B cell (primary cell): ENCODE measurements around the gene FTCD. TPM values are rescaled to one million over a fixed set of nuclear protein-coding genes. Genes with fewer than 3 reads are reported as not detected.
"Not testable (repeated sequence)": the region's sequence is repeated elsewhere in the genome, so short reads cannot be mapped to it uniquely, and the experiment has no call there.

Source experiments
- ATAC-seq: fragments of 200-7000 bp; cut with Tn5 transposase; one replicate; pipeline ENCODE4 v1.10.0; 2021; ENCODE audit warnings: low read depth, mild to moderate bottlenecking, moderate number of reproducible peaks, moderate library complexity
- CTCF ChIA-PET: fragments of 350-600 bp; sonication (Branson Sonifier 250); formaldehyde crosslinking; loops from one replicate; lab custom pipeline; 2021; ENCODE audit warnings: antibody characterized with exemption, inconsistent platforms; lab: Charles Lee
- POLR2A ChIA-PET: fragments of 350-600 bp; sonication (Branson Sonifier 250); formaldehyde crosslinking; loops from one replicate; lab custom pipeline; 2021; ENCODE audit warnings: antibody characterized with exemption; lab: Charles Lee
- DNase-seq: peaks from one replicate; pipeline ENCODE4 v3.0.0; 2013
- H2AFZ ChIP-seq: 2 replicates; pipeline ENCODE4 v1.6.1; 2012; ENCODE audit warnings: mild to moderate bottlenecking, low read depth, low read length; ENCODE audit not compliant: insufficient read depth, poor library complexity, severe bottlenecking
- H3K27ac ChIP-seq, 2 donors: 1 replicate in 1 of 2; 2 replicates in 1 of 2; pipeline ENCODE4 v1.5.1; 2012 to 2013; ENCODE audit warnings: low read length in 2 of 2, mild to moderate bottlenecking in 2 of 2, moderate library complexity in 1 of 2
- H3K27me3 ChIP-seq, 4 experiments: fragments of 200-600 bp in 1 of 4; sonication (generic) in 1 of 4; replicated peaks in 1 of 4; 1 replicate in 2 of 4; 2 replicates in 2 of 4; pipeline versions ENCODE4 v1.6.1 to v1.7.0; 2013 to 2016; ENCODE audit warnings: low read length in 3 of 4, mild to moderate bottlenecking in 2 of 4, mixed read lengths in 1 of 4, moderate library complexity in 1 of 4; ENCODE audit not compliant: insufficient read depth in 4 of 4, control insufficient read depth in 3 of 4; ENCODE audit errors: control extremely low read depth in 1 of 4
- H3K36me3 ChIP-seq, 2 experiments: replicated peaks in 1 of 2; 1 replicate in 1 of 2; 2 replicates in 1 of 2; pipeline versions ENCODE4 v1.6.1 to v1.7.1; 2013; ENCODE audit warnings: low read length in 1 of 2; ENCODE audit not compliant: insufficient read depth in 2 of 2, control insufficient read depth in 1 of 2; ENCODE audit errors: control extremely low read depth in 1 of 2, extremely low read depth in 1 of 2
- H3K4me1 ChIP-seq, 2 donors: fragments of 200-600 bp in 1 of 2; sonication (generic) in 1 of 2; 1 replicate in 1 of 2; 2 replicates in 1 of 2; pipeline versions ENCODE4 v1.5.1 to v1.6.1; 2013 to 2017; ENCODE audit warnings: low read length in 2 of 2; ENCODE audit not compliant: control insufficient read depth in 2 of 2, insufficient read depth in 2 of 2
- H3K4me2 ChIP-seq: replicated peaks from 2 replicates; pipeline ENCODE3; 2012; ENCODE audit warnings: mild to moderate bottlenecking, low read depth, low read length; ENCODE audit not compliant: poor library complexity, severe bottlenecking
- H3K4me3 ChIP-seq, 5 experiments: fragments of 200-600 bp in 1 of 5; sonication (generic) in 1 of 5; 1 replicate in 3 of 5; 2 replicates in 2 of 5; pipeline versions ENCODE4 v1.5.1 to v1.7.0; 2011 to 2016; ENCODE audit warnings: low read length in 4 of 5, mild to moderate bottlenecking in 4 of 5, low read depth in 2 of 5, control low read depth in 1 of 5, moderate library complexity in 1 of 5; ENCODE audit not compliant: insufficient read depth in 1 of 5; ENCODE audit errors: control extremely low read depth in 1 of 5, extremely low read depth in 1 of 5
- H3K79me2 ChIP-seq: fragments of 200-600 bp; sonication (generic); one replicate; pipeline ENCODE4 v1.6.0; 2016; ENCODE audit warnings: low read length; ENCODE audit not compliant: control insufficient read depth, insufficient read depth
- H3K9ac ChIP-seq: fragments of 200-600 bp; sonication (generic); 2 replicates; pipeline ENCODE4 v1.6.1; 2017; ENCODE audit warnings: mild to moderate bottlenecking, low read length, moderate library complexity
- H3K9me3 ChIP-seq, 3 donors: one replicate each; pipeline versions ENCODE4 v1.6.1 to v1.7.1; 2013; ENCODE audit warnings: low read length in 2 of 3; ENCODE audit not compliant: control insufficient read depth in 2 of 3, insufficient read depth in 1 of 3; ENCODE audit errors: control extremely low read depth in 1 of 3
- H4K20me1 ChIP-seq: 2 replicates; pipeline ENCODE4 v1.6.0; 2012; ENCODE audit warnings: mild to moderate bottlenecking, low read length; ENCODE audit not compliant: insufficient read depth, control insufficient read depth, poor library complexity, severe bottlenecking
- H3K27ac Mint-ChIP-seq: one replicate; pipeline ENCODE4 v1.8.0; 2021; ENCODE audit warnings: mixed read lengths
- H3K27me3 Mint-ChIP-seq: one replicate; pipeline ENCODE4 v1.8.0; 2021; ENCODE audit warnings: mixed read lengths
- H3K4me1 Mint-ChIP-seq: one replicate; pipeline ENCODE4 v1.8.0; 2021; ENCODE audit warnings: mixed read lengths
- H3K4me3 Mint-ChIP-seq: one replicate; pipeline ENCODE4 v1.8.0; 2021; ENCODE audit warnings: mixed read lengths
- H3K9me3 Mint-ChIP-seq: one replicate; pipeline ENCODE4 v1.8.0; 2022; ENCODE audit warnings: mixed read lengths; ENCODE audit not compliant: insufficient read depth
- CTCF ChIP-seq: fragments of 200-600 bp; IDR thresholded peaks from one replicate; pipeline ENCODE4 v1.8.0; 2022; ENCODE audit warnings: antibody characterized with exemption, mild to moderate bottlenecking
- EZH2 ChIP-seq: IDR thresholded peaks from 2 replicates; pipeline ENCODE4 v1.6.1; 2012; ENCODE audit warnings: borderline replicate concordance, low read depth, mild to moderate bottlenecking, moderate library complexity, low read length; ENCODE audit not compliant: insufficient read depth, poor library complexity, severe bottlenecking
- WGBS: methylation state at CpG from one replicate; pipeline ENCODE4 v1.1.5; 2013; ENCODE audit warnings: missing lambda C conversion rate; ENCODE audit not compliant: insufficient coverage; 5-methylcytosine and 5-hydroxymethylcytosine counted together
- intact Hi-C: fragments of 100-400 bp; cut with micrococcal nuclease; formaldehyde crosslinking; loops from one replicate; pipeline ENCODE4 v1.10.0; 2022
- polyA plus RNA-seq: library from polyadenylated mRNA; depleted of rRNA; stranded (reverse); fragments of >200 nt; gene quantifications from 2 replicates; pipeline ENCODE4 v1.2.3, GENCODE V29; 2012
- total RNA-seq, 2 donors: library from RNA; stranded (reverse); fragments of 120-200 nt in 1 of 2; gene quantifications; 1 replicate in 1 of 2; 2 replicates in 1 of 2; pipeline versions ENCODE4 v1.2.3 to v1.2.4, GENCODE V29; 2013 to 2022

FTCD gene
- total and polyA plus RNA-seq, 2 donors (not counting 1 experiment from before 2014, with no cell fraction given), result 0.22 to 0.39 TPM

- WGBS, result 86% methylated on average over 18 of the region's 19 CpGs
- ATAC-seq (no peak), DNase-seq (no peak)
- no peak overlapping the region for H3K9ac ChIP-seq
- intact Hi-C loops, result no loop called here
- peaks cover 0 to under 1% (median 0%) of the 10 kb centered on the region in 4 experiments for H3K27me3 ChIP-seq
- Mint-ChIP-seq H3K4me1 (no peaks in the 10 kb centered on the region), H3K9me3 (peaks cover 5% of the 10 kb centered on the region), H3K4me3 (no peak overlapping the region), H3K27ac (no peak overlapping the region), H3K27me3 (peaks cover 3% of the 10 kb centered on the region)
- no peak overlapping the region for H3K4me2 ChIP-seq
- TF ChIP-seq CTCF (no peak), EZH2 (no peak)
- POLR2A ChIA-PET, result no interaction called here
- H3K79me2 ChIP-seq, result no peaks in the 10 kb centered on the region
- CTCF ChIA-PET, result no interaction called here
- no peak overlapping the region for H3K27ac ChIP-seq
- no peaks in the 10 kb centered on the region for H4K20me1 ChIP-seq
- H3K4me3 ChIP-seq, result no peak overlapping the region
- H2AFZ ChIP-seq, result no peak overlapping the region
- no peaks in the 10 kb centered on the region for H3K4me1 ChIP-seq
- H3K36me3 ChIP-seq, result no peaks in the 10 kb centered on the region
- peaks cover 0 to 31% (median 6%) of the 10 kb centered on the region in 3 donors for H3K9me3 ChIP-seq
Measured at GRCh38 chr21:46109313-46110221, 45.8 kb downstream of the FTCD start.

- Histone ChIP-seq H3K79me2 (no peaks in the 10 kb centered on the region), H3K4me1 (no peaks in the 10 kb centered on the region), H3K9ac (no peak overlapping the region), H3K27ac (no peak overlapping the region), H3K4me3 (no peak overlapping the region), H3K9me3 (peaks cover 2 to 31% (median 6%) of the 10 kb centered on the region in 3 donors), H3K27me3 (peaks cover 0 to 5% (median under 1%) of the 10 kb centered on the region in 4 experiments), H2AFZ (no peak overlapping the region), H3K4me2 (no peak overlapping the region), H4K20me1 (no peaks in the 10 kb centered on the region), H3K36me3 (no peaks in the 10 kb centered on the region)
- no peak for TF ChIP-seq CTCF
- no peak for TF ChIP-seq EZH2
- no peak overlapping the region for H3K4me3 Mint-ChIP-seq
- H3K27ac Mint-ChIP-seq, result no peak overlapping the region
- CTCF ChIA-PET, result no interaction called here
- intact Hi-C loops, result no loop called here
- ATAC-seq (no peak), DNase-seq (no peak)
- POLR2A ChIA-PET, result no interaction called here
- peaks cover 10% of the 10 kb centered on the region for H3K27me3 Mint-ChIP-seq
- 79% methylated on average over 9 of the region's 9 CpGs for WGBS
- peaks cover 5% of the 10 kb centered on the region for H3K9me3 Mint-ChIP-seq
- H3K4me1 Mint-ChIP-seq, result no peaks in the 10 kb centered on the region
Measured at GRCh38 chr21:46108827-46109312, 46.5 kb downstream of the FTCD start.

- H3K9ac ChIP-seq, H3K27ac Mint-ChIP-seq, POLR2A ChIA-PET, H3K27ac ChIP-seq, H3K4me2 ChIP-seq, CTCF ChIA-PET, DNase-seq, H3K4me1 Mint-ChIP-seq, H4K20me1 ChIP-seq, H3K4me3 ChIP-seq, H3K36me3 ChIP-seq, intact Hi-C loops, H3K4me3 Mint-ChIP-seq, H3K4me1 ChIP-seq, H2AFZ ChIP-seq, H3K79me2 ChIP-seq, ATAC-seq: not testable (repeated sequence)
- Histone ChIP-seq H3K9me3 (peaks cover 2 to 27% (median 11%) of the 10 kb centered on the region in 3 donors), H3K27me3 (peaks cover 0 to 13% (median 3%) of the 10 kb centered on the region in 4 experiments)
- 100% methylated on average over 1 of the region's 2 CpGs for WGBS
- peaks cover 12% of the 10 kb centered on the region for H3K9me3 Mint-ChIP-seq
- peaks cover 24% of the 10 kb centered on the region for H3K27me3 Mint-ChIP-seq
Measured at GRCh38 chr21:46107376-46107775, 48.0 kb downstream of the FTCD start.
